ENCODE measurements around the gene AREL1.

DNA sequence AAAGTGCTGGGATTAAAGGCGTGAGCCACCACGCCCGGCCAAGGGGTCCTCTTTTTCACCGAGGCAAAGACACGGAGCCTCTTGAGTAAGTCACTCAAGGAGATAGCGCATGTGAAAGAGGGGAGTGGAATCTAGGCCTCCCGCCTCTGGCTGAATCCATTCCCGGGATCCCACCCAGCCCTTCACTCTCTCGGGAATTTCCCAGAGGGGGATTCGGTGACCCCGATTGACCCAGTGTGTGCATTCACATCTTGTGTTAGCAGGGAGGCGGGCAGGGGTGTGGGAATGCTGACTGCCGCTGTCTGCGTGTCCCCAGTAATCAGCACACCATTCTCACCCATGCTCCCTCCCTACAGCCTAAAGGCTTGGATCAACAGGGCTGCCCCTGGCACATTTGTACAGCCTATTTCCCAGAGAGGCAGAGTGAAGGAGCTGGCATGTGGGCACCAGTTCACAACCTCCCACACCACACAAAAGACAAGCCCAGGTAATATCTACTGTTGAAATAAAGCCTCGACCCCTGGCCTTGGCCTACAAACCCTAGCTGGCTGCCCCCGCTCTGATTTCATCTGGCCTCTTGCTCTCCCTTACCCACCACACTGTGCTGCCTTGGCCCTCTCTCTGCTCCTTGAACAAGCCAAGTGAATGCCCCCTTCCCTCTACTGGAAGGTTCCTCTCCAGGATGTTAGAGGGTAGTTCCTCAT lies 99.5 kb downstream of the AREL1 start:
- TF ChIP-seq CTCF (IDR thresholded peaks at IDR 0.05 in 2 of 3, conservative IDR thresholded peaks at IDR 0.05 in 1 of 3; ENCODE audit: borderline replicate concordance in 1 of 3, insufficient read depth in 1 of 3, low read depth in 2 of 3, low read length in 2 of 3), result no peak
- TF ChIP-seq POLR2AphosphoS5 (IDR thresholded peaks at IDR 0.05; ENCODE audit: low read depth, low read length), result no peak
- TF ChIP-seq JUND (IDR thresholded peaks at IDR 0.05), result no peak
